Activated T-helper 1 cell treated with anti-CD3 and anti-CD28 coated beads, Interleukin-2, amount 50 U/mL, for 16 hours (primary cell): ENCODE measurements around the gene PLD6.

Experiments used
- DNase-seq, 2 donors: peaks; one replicate each; pipeline ENCODE4 v3.0.0-alpha.2; 2020; ENCODE audit warnings: low read depth in 1 of 2, low spot score in 1 of 2

The PLD6 gene

GRCh38 chr17:17227608-17228520 is 21.7 kb upstream of the PLD6 start:
- no peak for DNase-seq

DNA sequence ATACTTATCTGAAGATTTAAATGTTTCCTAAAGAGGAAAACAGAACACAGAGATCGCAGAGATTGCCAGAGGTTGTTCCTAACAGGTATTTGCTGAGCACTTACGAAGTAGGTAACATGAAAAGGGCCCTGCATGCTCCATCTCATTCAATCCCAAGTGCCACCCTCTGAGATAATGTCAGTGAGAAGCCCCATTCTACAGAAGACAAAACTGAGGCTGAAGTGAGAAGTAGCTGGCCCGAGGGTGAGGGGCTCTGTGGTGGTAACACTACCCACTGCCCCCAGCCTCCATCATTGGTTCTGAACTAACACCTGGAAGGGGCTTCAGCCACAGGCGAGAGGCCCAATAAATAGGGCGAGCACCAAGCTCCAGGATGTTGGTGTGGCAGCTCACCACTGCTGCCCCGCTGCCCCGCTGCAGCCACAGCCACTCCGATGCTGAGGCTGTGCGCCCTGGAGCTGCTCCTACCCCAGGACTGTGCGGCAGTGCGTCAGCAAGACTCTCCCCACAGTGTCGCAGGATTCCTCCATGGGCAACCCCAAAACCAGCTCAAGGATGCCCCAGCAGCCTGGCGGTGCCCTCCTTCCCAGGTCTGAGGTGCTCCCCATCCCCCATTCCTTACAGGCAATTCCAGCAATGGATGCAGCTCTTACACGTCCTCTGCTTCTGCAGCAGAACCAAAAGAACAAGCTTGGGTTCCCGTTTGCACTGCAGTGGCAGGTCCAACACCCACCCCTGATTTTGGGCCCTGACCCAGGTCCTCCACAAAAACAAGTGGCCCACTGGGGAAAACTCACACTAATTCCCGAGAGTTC is 20.5 kb upstream of the PLD6 start:
- no peak for DNase-seq

- no peak for DNase-seq
Observed at GRCh38 chr17:17225901-17226300, 19.8 kb upstream of the PLD6 start.

- no peak for DNase-seq
Observed at GRCh38 chr17:17224137-17224536, 18.0 kb upstream of the PLD6 start.

DNA sequence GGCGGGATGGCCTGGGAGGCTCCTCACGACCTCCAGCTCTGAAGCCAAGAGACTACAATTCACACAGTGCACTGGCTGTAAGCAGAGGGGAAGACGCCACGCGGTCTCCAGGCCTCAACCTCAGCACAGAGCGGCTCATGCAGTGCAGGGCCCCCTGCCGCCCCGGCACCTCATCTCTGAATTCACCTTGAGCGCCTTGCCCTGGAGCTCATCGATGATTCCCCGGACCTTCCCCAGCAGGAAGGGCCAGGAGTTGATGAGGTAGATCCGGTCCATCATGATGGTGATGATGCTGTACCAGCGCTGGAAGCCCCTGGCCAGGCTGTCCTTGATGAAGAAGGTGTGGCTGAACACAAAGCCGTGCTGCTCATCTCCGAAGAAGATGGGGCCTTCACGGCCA is 17.6 kb upstream of the PLD6 start:
- DNase-seq, result no peak

GRCh38 chr17:17221329-17221728 is 15.2 kb upstream of the PLD6 start:
- no peak for DNase-seq

DNA sequence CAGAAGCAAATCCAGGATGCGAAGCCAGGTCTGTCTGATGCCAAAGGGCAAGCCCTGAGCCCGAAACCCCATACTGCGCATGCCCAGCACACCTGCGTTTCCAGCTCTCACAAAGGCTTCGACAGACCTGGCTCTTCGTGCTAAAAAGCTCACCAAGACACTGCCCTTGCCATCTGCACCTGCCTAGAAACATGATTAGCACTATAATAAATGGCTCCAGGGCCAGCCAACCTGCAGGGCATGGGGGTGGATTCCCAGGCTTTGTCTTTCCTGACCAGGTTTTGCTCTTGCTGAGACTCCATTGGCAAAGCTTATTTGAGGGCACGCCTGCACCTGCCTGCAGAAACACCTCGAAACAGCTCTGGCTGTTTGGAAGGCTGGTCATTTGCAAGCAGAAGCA is 14.4 kb upstream of the PLD6 start:
- DNase-seq, result no peak

- DNase-seq, result no peak
Observed at GRCh38 chr17:17217995-17218394, 11.9 kb upstream of the PLD6 start.

DNA sequence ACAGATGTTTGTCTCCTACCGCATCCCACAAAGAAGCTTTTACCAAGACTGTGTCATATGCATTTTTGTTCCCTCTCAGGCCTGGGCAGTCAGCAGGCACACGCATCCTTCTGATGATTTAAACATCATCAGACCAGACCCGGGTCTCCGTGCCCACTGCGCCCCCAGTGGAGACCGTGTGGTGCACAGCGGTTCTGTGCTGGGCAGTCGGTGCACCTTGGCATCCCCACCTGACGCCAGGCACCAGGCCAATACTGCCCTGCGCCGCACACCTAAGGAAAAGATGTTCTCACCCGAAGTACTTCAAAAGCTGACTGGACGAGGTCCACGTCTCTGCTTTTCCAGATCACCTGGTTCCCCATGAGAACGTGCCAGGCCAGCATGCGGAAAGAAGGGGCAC is 10.6 kb upstream of the PLD6 start:
- no peak for DNase-seq

DNA sequence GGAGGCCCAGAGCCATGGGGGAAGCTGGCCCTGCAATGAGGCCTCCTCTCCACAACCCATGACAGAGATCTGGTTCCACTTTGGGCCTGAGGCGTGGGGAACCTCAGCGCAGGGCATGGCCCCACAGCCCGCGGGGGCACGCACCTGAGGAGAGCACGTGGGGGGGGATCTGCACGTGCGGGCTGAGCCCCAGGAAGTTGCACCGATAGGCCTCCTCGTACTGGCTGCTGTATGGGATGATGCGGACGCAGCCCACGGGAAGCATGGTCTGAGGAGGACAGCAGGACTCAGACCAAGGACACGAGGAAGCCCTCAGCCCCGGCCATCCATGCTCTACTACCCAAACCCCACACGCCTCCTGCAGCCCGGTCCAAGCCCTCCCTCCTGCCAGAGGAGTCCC is 10.1 kb upstream of the PLD6 start:
- DNase-seq, result no peak

DNA sequence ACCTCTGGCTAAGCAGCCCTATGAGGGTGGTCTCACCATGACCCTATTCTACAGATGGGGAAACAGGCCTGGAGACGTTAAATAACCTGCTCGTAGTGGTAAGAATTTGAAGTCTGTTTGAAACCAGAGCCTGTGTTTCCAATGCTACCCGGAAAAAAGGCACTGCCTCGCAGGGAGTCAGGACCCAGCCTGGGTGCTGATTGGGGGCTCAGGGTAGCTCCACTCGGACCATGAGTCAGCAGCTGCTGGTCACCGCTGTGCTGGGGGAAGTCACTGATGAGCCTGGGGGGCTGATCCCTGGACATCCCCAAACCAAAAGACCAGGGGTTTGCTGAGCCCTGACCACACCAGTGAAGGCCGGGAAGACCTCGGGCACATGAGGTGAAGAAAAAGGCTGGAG is 9.4 kb upstream of the PLD6 start:
- no peak for DNase-seq

GRCh38 chr17:17214646-17215436 is 8.7 kb upstream of the PLD6 start:
- DNase-seq, result no peak

DNA sequence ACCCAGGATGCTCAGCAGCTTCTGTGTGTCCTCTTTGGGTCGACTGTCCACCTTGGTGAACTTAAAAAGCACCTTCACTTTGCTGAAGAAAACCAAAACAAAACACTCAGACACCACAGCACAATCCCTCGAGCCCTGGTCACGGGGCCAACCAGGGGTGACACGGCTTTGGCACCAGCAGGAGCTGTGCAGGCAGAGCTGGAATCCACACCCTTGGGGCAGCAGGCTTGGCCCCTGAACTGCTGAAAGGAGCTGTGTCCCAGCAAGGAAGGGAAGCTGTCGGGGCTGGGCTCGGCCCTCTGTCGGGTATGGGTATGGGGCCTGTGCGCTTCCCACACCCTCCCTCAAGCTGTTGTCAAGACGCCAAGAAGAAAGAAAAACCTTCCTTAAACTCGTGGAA is 7.6 kb upstream of the PLD6 start:
- DNase-seq, result no peak

DNA sequence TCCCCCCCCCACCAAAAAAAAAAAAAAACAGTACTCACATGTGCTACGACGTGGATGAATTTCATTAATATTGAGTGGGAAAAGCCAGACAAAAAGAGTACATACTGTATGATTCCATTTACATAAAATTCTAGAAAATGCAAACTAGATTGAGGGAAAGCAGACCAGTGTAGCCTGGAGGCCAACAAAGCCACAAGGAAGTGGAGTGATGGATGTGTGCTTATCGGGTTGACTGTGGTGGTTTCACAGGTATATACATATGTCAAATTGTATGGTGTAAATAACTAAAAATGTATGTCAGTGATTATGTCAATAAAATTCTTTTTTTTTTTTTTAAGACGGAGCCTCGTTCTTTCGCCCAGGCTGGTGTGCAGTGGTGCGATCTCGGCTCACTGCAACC is 1.9 kb upstream of the PLD6 start:
- no peak for DNase-seq

- no peak for DNase-seq
Observed at GRCh38 chr17:17206913-17207335, 791 bp upstream of the PLD6 start.

- peak; percentile 35 to 49 for DNase-seq
Observed at GRCh38 chr17:17205368-17206123, 587 bp downstream of the PLD6 start.

- DNase-seq, result no peak
Observed at GRCh38 chr17:17204635-17205231, 1.4 kb downstream of the PLD6 start.

DNA sequence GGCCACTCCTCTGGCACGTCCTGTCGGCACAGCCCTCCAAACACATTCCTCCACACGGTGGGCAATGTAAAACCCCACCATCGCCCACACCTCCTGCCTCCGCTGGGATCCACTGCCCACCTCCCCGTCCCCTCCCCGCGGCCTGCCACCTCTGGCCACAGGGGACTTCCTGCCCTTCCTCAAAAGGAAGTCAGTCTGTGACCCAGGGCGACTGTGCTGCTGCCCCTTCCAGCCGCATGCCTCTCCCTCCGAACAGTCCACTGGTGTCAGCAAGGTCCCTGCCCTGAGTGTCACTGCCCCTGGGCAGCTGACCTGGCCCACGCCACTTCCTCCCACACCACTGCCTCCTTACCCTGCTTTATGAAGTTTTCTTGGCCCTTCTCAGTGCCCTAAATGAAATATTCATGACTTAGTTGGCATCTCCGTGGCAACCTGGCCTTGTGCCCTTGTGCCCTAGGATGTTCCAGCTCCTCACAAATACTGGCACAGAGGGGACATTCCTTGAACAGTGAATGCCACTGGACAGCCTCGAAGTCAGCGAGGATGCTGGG is 2.0 kb downstream of the PLD6 start:
- no peak for DNase-seq

- no peak for DNase-seq
Observed at GRCh38 chr17:17203173-17203730, 2.9 kb downstream of the PLD6 start.

DNA sequence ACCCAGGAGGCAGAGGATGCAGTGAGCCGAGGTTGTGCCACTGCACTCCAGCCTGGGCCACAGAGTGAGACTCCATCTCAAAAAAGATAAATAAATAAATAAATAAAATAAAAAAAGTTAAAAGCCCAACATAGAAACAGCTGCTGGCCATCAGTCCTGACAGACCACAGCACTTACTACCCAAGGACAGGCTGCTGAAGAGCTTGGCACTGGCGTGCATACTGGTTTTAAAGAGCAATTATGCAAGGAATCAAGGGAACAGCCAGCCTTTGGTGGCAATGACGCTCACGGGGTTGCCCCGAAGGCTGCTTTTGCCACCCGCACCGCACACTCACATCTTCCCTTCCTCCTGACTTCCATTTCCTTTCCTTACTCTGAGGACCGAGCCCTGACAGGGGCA is 4.2 kb downstream of the PLD6 start:
- DNase-seq, result no peak
